Activated CD8-positive, alpha-beta memory T cell treated with anti-CD3 and anti-CD28 coated beads for 1 hour (primary cell): ENCODE data around the gene AGPS.
"Not testable (repeated sequence)": the region's sequence is repeated elsewhere in the genome, so short reads cannot be mapped to it uniquely, and the experiment has no call there.

Source experiments
- DNase-seq, 2 donors: peaks; one replicate each; pipeline ENCODE4 v3.0.0-alpha.2; 2020; ENCODE audit warnings: low read depth in 1 of 2; ENCODE audit errors: extremely low read depth in 1 of 2

AGPS gene

GRCh38 chr2:177410629-177411028 is 18.1 kb downstream of the AGPS start:
- not testable (repeated sequence) for DNase-seq

GRCh38 chr2:177413703-177414102 is 21.1 kb downstream of the AGPS start:
- DNase-seq = no peak

- DNase-seq = no peak
Measured at GRCh38 chr2:177419274-177419673, 26.7 kb downstream of the AGPS start.

- no peak for DNase-seq
Measured at GRCh38 chr2:177422271-177422670, 29.7 kb downstream of the AGPS start.

GRCh38 chr2:177424120-177424519 is 31.5 kb downstream of the AGPS start:
- not testable (repeated sequence) for DNase-seq

- DNase-seq = not testable (repeated sequence)
Measured at GRCh38 chr2:177424620-177425019, 32.0 kb downstream of the AGPS start.

- no peak for DNase-seq
Measured at GRCh38 chr2:177427316-177427715, 34.7 kb downstream of the AGPS start.

- DNase-seq = not testable (repeated sequence)
Measured at GRCh38 chr2:177427936-177428335, 35.4 kb downstream of the AGPS start.

- no peak for DNase-seq
Measured at GRCh38 chr2:177429688-177430325, 37.2 kb downstream of the AGPS start.

GRCh38 chr2:177430411-177430810 is 37.8 kb downstream of the AGPS start:
- DNase-seq = no peak

GRCh38 chr2:177431111-177431725 is 38.6 kb downstream of the AGPS start:
- DNase-seq = not testable (repeated sequence)

- no peak for DNase-seq
Measured at GRCh38 chr2:177432703-177433102, 40.1 kb downstream of the AGPS start.

GRCh38 chr2:177433402-177433801 is 40.8 kb downstream of the AGPS start:
- no peak for DNase-seq

- no peak for DNase-seq
Measured at GRCh38 chr2:177434475-177434874, 41.9 kb downstream of the AGPS start.

- no peak for DNase-seq
Measured at GRCh38 chr2:177445200-177445599, 52.6 kb downstream of the AGPS start.

GRCh38 chr2:177448031-177448430 is 55.5 kb downstream of the AGPS start:
- DNase-seq = no peak

GRCh38 chr2:177449159-177449558 is 56.6 kb downstream of the AGPS start:
- DNase-seq = no peak

GRCh38 chr2:177455187-177455586 is 62.6 kb downstream of the AGPS start:
- no peak for DNase-seq

- DNase-seq = not testable (repeated sequence)
Measured at GRCh38 chr2:177459756-177460155, 67.2 kb downstream of the AGPS start.

GRCh38 chr2:177460973-177461585 is 68.5 kb downstream of the AGPS start:
- no peak for DNase-seq

GRCh38 chr2:177464549-177464948 is 72.0 kb downstream of the AGPS start:
- DNase-seq = no peak

- no peak for DNase-seq
Measured at GRCh38 chr2:177465400-177466138, 73.0 kb downstream of the AGPS start.
